Left ventricle myocardium inferior (tissue), 1 donor: Measurements from ENCODE around the gene PTGES3L. TPM values are rescaled to one million over a fixed set of nuclear protein-coding genes. Genes with fewer than 3 reads are reported as not detected.
"Not testable (repeated sequence)": the region's sequence is repeated elsewhere in the genome, so short reads cannot be mapped to it uniquely, and the experiment has no call there.

Experiments
- DNase-seq: peaks from one replicate; pipeline ENCODE4 v3.0.0-alpha.2; 2020
- H3K27ac ChIP-seq: fragments of 200-600 bp; replicated peaks from 2 replicates; pipeline ENCODE4 v1.8.0; 2021
- H3K27me3 ChIP-seq: fragments of 200-600 bp; 2 replicates; pipeline ENCODE4 v1.8.0; 2021; ENCODE audit warnings: low read depth
- H3K36me3 ChIP-seq: fragments of 200-600 bp; 2 replicates; pipeline ENCODE4 v1.8.0; 2021
- H3K4me1 ChIP-seq: fragments of 200-600 bp; 2 replicates; pipeline ENCODE4 v1.8.0; 2021
- H3K4me3 ChIP-seq: fragments of 200-600 bp; 2 replicates; pipeline ENCODE4 v1.8.0; 2021; ENCODE audit warnings: mild to moderate bottlenecking, moderate library complexity
- H3K9me3 ChIP-seq: fragments of 200-600 bp; replicated peaks from 2 replicates; pipeline ENCODE4 v1.8.0; 2021
- CTCF ChIP-seq: fragments of 200-600 bp; IDR thresholded peaks from 2 replicates; pipeline ENCODE4 v1.8.0; 2021; ENCODE audit warnings: antibody characterized with exemption, mild to moderate bottlenecking, borderline replicate concordance
- intact Hi-C: fragments of 100-400 bp; cut with micrococcal nuclease; formaldehyde crosslinking; loops from one replicate; pipeline ENCODE4 v1.11.0; 2022
- total RNA-seq: library from RNA; stranded (reverse); fragmentation: NEBNext Ultra II Directional; extraction: Animal tissue kit (Norgen Biotek cat#: 25700); gene quantifications from one replicate; pipeline ENCODE4 v1.2.1, GENCODE V29; 2021
- donor health status: DM: no; HTN: yes; CAD: no; lungs with severe emphysema.

PTGES3L gene
- total RNA-seq, 1 donor from 2014 or later, result 37.9 TPM

- intact Hi-C loops, result no loop called here
- peaks cover 45% of the 10 kb centered on the region for H3K36me3 ChIP-seq
These were observed 19.2 kb upstream of the PTGES3L start for GRCh38 chr17:42999003-42999525.

GRCh38 chr17:42997984-42998938, 18.4 kb upstream of the PTGES3L start, which contains the start of gene RPL27:
TSS of gene RPL27 (plus strand) at chr17:42998419. CDS start at chr17:42998751, 332 bp downstream.
- Histone ChIP-seq H3K4me3 (peak within 1 kb of the TSS; percentile 80), H3K36me3 (peaks cover 42% of the 10 kb centered on the region), H3K27ac (peak within 1 kb of the TSS; percentile 84), H3K27me3 (no peaks in the 10 kb centered on the region), H3K9me3 (no peaks in the 10 kb centered on the region), H3K4me1 (peaks cover 34% of the 10 kb centered on the region)
- TF ChIP-seq CTCF, result peak; percentile 91
- DNase-seq, result peak; percentile 98
- intact Hi-C loops, result no loop called here

More at GRCh38 chr17:42999003-42999525, 19.2 kb upstream of the PTGES3L start:
- Histone ChIP-seq H3K27ac (peak overlapping the region; percentile 84), H3K27me3 (no peaks in the 10 kb centered on the region), H3K4me1 (peaks cover 34% of the 10 kb centered on the region), H3K9me3 (no peaks in the 10 kb centered on the region), H3K4me3 (peak overlapping the region; percentile 80)
- no peak for TF ChIP-seq CTCF
- DNase-seq, result no peak

- Histone ChIP-seq H3K4me3 (peak overlapping the region; percentile 80), H3K27me3 (no peaks in the 10 kb centered on the region), H3K9me3 (no peaks in the 10 kb centered on the region), H3K36me3 (peaks cover 42% of the 10 kb centered on the region), H3K27ac (peak overlapping the region; percentile 84), H3K4me1 (peaks cover 32% of the 10 kb centered on the region)
- TF ChIP-seq CTCF, result no peak
- intact Hi-C loops, result no loop called here
- DNase-seq, result no peak
These were observed 17.6 kb upstream of the PTGES3L start for GRCh38 chr17:42997390-42997983.

- DNase-seq, result not testable (repeated sequence)
These were observed 14.0 kb upstream of the PTGES3L start for GRCh38 chr17:42993913-42994312.

GRCh38 chr17:42992872-42993271, 13.0 kb upstream of the PTGES3L start:
- Histone ChIP-seq H3K9me3 (no peaks in the 10 kb centered on the region), H3K27me3 (no peaks in the 10 kb centered on the region), H3K36me3 (peaks cover 56% of the 10 kb centered on the region), H3K4me3 (no peak overlapping the region), H3K27ac (no peak overlapping the region), H3K4me1 (peaks cover 8% of the 10 kb centered on the region)
- no peak for TF ChIP-seq CTCF
- intact Hi-C loops, result no loop called here
- DNase-seq, result no peak

More at GRCh38 chr17:42993913-42994312, 14.0 kb upstream of the PTGES3L start:
- Histone ChIP-seq H3K4me1 (peaks cover 11% of the 10 kb centered on the region), H3K36me3 (peaks cover 46% of the 10 kb centered on the region)
- intact Hi-C loops, H3K4me3 ChIP-seq, H3K27me3 ChIP-seq, H3K9me3 ChIP-seq, H3K27ac ChIP-seq: not testable (repeated sequence)
